GM21529 (cell line): Measurements from ENCODE around the gene TSPAN11.

ENCODE experiments used
- ATAC-seq: cut with Tn5 transposase; IDR thresholded peaks from one replicate; pipeline ENCODE4 v1.9.1; 2021; ENCODE audit not compliant: unreplicated experiment

The TSPAN11 gene

DNA sequence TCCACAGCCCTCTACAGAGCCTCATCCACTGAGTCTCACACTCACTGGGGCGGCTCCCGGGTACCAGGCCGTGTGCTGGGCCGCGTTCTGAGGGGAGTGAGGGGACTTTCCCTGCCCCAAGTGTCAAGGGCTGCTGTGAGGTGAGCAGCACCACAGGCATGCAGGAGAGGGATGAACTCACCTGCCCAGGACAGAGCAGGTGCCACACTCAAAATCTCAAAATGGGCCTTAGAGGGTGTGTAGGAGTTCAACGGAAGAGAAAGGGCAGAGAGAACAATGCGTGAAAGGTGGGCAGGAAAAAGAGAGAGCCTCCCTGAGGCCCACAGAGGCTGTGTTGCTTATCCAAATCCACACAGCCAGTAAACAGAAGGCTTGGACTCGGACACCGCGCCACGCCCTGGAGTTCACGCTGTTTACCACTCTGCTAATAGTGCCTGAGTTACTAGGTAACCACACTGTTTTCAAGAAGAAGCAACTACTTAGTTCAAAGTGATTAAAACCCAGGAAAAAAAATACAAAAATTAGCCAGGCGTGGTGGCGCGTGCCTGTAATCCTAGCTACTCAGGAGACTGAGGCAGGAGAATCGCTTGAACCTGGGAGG is 32.7 kb downstream of the TSPAN11 start:
- no peak for ATAC-seq

DNA sequence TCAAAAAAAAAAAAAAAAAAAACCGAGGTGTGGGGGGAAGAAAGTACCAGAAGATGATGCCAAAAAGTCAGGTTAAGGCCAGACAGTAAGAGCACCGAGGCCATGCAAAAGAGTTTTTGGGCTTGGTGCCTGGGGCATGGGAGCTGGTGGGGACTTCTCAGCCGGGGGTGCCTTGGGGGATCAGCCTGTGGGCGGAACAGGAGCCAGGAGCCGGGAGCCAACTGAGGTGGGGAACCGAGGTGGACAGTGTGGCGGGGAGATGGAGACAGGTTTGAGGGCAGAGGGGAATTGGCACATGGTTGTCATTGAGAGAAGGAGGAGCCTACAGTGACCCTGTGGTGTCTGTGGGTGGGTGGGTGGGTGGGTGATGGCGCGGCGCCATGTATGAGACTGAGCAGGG is 33.2 kb downstream of the TSPAN11 start:
- ATAC-seq = no peak

- ATAC-seq = no peak
Observed at GRCh38 chr12:30961030-30961429, 34.5 kb downstream of the TSPAN11 start.

GRCh38 chr12:30962047-30962446 is 35.5 kb downstream of the TSPAN11 start:
- no peak for ATAC-seq

DNA sequence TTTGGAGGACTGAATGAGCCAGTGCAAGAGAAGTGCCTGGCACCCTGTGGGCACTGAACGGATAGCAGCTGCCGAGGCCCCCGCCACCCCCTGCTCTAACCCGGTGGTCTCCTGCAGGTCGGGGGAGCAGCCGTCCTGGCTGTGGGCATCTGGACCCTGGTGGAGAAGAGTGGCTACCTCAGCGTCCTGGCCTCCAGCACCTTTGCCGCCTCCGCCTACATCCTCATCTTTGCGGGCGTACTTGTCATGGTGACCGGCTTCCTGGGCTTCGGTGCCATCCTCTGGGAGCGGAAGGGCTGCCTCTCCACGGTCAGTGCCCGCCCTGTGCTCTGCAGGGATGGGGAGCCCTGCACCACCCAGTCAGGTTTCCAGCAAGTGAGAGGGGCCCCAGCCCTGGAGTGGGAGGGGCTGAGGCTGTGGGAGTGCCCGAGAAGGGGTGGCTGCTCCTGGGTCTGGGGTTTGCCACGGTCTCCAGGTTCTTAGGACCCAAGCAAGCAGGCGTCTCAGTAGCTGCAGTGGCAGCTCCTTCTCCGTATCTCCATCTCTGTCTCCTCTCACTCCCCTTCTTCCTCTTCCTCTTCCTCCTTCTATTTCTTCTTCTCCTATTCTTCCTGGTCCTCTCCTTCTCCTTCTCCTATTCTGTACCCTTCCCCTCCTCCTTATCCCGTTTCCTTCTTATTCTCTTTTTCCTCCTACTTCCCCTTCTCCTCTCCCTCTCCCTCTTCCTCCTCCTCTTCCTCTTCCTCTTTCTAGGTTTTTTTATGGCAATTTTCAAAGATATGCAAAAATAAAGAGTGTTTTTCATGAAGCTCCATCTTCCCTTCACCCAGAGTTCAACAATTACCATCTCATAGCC is 37.4 kb downstream of the TSPAN11 start:
- no peak for ATAC-seq

- no peak for ATAC-seq
Observed at GRCh38 chr12:30964896-30965612, 38.5 kb downstream of the TSPAN11 start.

- no peak for ATAC-seq
Observed at GRCh38 chr12:30965613-30965985, 39.1 kb downstream of the TSPAN11 start.

DNA sequence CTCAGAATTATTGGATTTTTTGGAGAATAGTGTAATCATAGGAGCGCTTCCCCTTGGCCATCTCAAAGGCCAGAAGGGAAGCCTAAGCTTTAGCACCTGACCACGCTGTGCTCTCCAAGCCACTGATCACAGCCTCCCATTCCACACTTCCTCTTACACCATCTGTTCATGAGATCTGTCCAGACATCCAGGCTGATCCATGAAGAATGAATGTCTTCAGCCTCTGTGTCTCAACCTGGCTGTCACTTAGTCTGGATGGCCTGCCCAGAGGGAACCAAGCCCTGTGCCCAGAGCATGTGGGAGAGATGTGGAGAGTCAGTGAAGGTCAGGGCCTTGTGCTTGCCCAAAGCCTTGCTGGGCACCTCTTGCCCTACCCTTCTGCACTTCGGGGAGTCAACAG is 40.5 kb downstream of the TSPAN11 start:
- no peak for ATAC-seq

DNA sequence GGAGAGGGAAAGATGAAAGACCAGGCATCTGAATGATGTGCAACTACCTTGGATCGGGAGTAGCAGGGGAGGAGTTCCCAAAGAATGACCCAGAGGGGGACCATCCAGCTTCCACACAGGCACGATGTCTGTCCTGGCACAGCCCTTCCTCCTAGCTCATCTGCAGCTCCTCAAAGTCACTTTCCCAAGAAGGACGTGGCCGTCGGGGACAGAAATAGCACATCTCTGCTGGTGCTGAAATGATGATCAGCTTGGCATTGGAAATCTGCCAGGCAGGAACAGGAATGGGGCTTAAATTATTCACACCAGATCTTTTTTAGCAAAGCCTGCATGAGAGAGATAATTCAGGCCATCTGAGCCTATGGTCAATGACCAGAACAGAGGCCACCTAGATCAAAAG is 41.7 kb downstream of the TSPAN11 start:
- ATAC-seq = no peak

DNA sequence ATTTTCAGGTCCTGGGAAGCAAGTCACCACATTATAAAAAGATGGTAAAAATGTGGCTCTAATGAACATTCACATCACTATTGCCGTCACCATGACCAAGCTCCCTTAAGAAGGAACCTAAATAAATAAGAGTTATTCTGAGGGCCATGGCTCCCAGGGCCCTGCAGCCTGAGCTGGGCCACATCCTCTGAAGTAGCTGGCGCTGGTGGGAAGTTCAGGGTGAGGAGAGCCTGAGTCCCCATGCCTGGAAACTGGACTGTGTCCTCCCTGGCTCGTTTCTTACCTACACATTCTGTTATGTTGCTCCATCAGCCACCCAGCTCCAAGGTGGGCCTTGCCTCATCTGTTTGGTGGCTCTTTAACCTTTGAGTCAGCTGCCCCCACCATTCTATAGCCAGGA is 42.5 kb downstream of the TSPAN11 start:
- no peak for ATAC-seq

- no peak for ATAC-seq
Observed at GRCh38 chr12:30969606-30970395, 43.3 kb downstream of the TSPAN11 start.

DNA sequence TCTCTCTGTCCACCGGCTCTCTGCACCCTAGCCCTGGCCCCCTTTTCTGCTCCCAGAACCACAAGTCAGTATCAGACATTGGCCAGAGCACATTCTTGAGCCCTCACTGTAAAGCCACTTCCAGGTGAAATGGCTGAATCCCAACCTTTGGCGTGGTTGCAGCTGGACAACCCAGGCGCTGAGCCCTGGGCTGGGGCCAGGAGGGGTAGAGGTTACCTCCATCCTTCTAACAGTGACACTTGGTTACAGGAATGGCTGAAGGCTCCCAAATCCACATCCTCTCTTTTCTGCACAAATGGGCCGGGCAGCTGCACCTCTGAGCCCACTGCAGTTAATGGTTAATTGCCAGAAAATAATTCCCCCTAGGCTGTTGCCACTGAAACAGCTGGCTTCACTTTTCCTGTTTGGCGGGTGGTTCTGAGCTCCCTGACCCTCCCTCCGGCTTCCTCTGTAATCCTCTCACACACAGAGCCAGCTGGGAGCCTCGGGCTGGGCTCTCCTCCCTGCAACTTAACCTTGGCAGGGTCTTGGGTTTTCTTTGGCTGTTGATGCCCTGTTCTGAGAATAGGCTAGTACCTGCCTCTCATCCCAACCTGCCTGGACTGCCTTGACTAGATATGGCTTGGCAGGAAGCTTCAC is 44.1 kb downstream of the TSPAN11 start:
- ATAC-seq = no peak

DNA sequence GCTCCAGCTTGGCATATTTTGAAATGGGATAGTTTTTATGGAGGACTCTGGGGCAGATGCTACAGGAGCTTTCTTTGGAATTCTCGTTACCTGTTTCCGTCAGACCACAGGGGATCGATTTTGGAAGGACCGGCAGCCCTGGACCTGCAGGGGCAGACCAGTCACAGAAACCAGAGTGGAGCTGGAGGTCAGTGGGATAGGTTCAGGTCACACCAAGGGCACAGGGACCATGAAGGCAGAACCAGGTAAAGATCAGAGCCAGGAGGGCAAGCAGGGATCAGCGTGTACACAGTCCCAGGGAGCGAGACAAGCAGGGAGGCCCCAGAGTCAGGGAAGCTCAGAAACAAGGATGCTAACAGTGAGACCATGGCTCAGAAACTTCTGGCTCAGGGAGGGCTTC is 45.5 kb downstream of the TSPAN11 start:
- no peak for ATAC-seq

DNA sequence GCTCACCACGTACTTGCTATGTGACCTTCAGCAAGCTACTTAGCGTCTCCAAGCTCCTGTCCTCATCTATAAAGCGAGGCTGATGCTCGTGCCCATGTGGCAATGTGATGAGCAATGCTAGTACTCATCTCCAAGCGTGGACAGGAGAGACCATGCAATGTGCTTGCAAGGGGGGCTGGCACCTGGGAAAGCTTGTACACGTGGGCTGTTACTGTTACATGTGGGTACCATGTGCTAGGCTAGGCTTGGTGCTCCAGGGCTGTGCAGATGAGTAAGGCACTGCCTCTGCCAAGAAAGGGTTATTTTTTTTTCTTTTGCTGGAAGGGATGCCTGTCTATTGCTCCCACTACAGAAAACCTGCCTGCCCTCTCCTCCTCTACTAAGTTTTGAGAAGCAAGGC is 46.6 kb downstream of the TSPAN11 start:
- no peak for ATAC-seq

GRCh38 chr12:30973830-30974229 is 47.3 kb downstream of the TSPAN11 start:
- no peak for ATAC-seq

DNA sequence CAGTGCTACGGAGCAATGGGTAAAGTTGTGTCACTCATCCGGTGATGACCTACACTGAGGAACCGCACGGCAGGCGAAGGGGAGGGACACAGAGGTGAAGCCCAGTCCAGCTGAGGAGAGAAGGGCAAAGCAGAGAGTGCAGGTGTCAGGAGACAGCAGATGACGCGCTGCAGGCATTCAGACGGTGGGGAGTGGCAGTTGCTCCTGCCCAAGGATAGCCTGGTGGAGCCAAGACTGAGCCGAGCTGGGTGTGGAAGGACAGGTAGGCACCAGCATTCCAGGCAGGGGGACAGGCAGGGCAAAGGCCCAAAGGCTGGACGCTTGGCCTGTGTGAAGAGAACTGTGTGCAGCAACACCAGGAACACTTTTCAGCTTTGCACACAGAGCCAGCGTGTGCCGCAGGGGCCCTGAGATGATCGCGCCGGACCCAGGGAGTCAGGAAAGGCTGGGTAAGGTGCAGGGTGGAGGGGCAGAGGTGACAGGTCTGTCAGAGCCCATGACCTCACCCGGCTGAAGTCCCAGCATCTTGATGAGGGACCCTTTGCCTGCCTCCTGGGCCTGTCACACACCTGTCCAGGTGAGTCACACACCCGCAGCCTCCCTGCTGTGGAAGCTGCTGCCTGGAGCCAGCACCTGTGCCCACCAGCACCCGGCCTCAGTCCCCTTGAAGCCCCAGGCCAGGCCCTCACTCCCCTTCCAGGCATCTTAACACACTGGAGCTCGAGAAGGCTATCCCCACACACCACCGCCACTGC is 48.4 kb downstream of the TSPAN11 start:
- no peak for ATAC-seq

DNA sequence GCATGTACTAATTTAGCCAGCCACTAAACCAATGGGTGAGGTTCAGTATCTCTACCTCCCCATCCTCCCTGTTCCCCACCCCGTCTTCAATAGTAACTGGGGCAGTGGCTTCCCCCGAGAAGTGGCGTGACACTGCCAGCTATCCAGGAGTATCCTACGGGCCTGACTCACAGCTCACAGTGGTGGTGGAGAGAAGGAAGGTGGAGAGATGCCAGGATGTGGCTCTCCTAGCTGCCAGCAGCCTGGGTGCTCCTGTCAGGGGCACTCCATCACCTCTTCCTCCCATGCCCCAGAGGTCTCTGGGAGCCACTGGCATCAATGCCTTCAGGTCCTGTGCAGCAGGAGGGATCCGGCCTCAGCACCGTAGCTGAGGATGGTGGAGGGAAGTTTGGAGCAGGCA is 49.0 kb downstream of the TSPAN11 start:
- ATAC-seq = no peak

- no peak for ATAC-seq
Observed at GRCh38 chr12:30976206-30976605, 49.7 kb downstream of the TSPAN11 start.

GRCh38 chr12:30977124-30977523 is 50.6 kb downstream of the TSPAN11 start:
- ATAC-seq = no peak
